Transverse colon (tissue), 4 donors: ENCODE data around the gene RAB6B. TPM values are rescaled to one million over a fixed set of nuclear protein-coding genes. Genes with fewer than 3 reads are reported as not detected.

Experiments
- DNase-seq: peaks from one replicate; pipeline ENCODE4 v3.0.0-alpha.2; 2019
- H3K27ac ChIP-seq, 4 donors: fragments of 200-600 bp; sonication (generic); 2 replicates each; pipeline ENCODE4 v1.5.1; 2016 to 2018; ENCODE audit warnings: inconsistent platforms in 4 of 4
- H3K27me3 ChIP-seq: fragments of 200-600 bp; sonication (generic); 2 replicates; pipeline ENCODE4 v1.5.1; 2017; ENCODE audit warnings: inconsistent platforms
- H3K36me3 ChIP-seq, 4 donors: fragments of 200-600 bp; sonication (generic); 2 replicates each; pipeline ENCODE4 v1.5.1; 2017 to 2019; ENCODE audit warnings: inconsistent platforms in 4 of 4
- H3K4me1 ChIP-seq, 4 donors: fragments of 200-600 bp; sonication (generic); 2 replicates each; pipeline ENCODE4 v1.5.1; 2017 to 2020; ENCODE audit warnings: inconsistent platforms in 4 of 4
- H3K4me3 ChIP-seq, 4 donors: fragments of 200-600 bp; sonication (generic); 1 replicate in 1 of 4; 2 replicates in 3 of 4; pipeline versions ENCODE4 v1.5.1 to v1.6.1; 2017 to 2019; ENCODE audit warnings: inconsistent platforms in 4 of 4
- H3K9me3 ChIP-seq, 2 donors: fragments of 200-600 bp; sonication (generic); 2 replicates each; pipeline ENCODE4 v1.5.1; 2017 to 2019; ENCODE audit warnings: inconsistent platforms in 2 of 2
- EP300 ChIP-seq: sonication (generic); formaldehyde crosslinking; IDR thresholded peaks from one replicate; pipeline ENCODE4 v1.6.1; 2017; ENCODE audit warnings: antibody characterized with exemption, low read depth
- POLR2A ChIP-seq: fragments of 450-650 bp; IDR thresholded peaks from one replicate; pipeline ENCODE4 v1.6.1; 2016; ENCODE audit warnings: antibody characterized with exemption, mild to moderate bottlenecking, moderate library complexity
- POLR2AphosphoS5 ChIP-seq, 3 donors: sonication (generic); formaldehyde crosslinking; IDR thresholded peaks; one replicate each; pipeline ENCODE4 v1.6.1; 2016; ENCODE audit warnings: antibody characterized with exemption in 3 of 3
- WGBS, 2 donors: methylation state at CpG; one replicate each; pipeline ENCODE4 v1.1.5; 2018; ENCODE audit warnings: low coverage in 1 of 2; 5-methylcytosine and 5-hydroxymethylcytosine counted together
- in situ Hi-C, 4 donors: fragments of 200-750 bp; cut with MboI; loops; one replicate each; pipeline versions ENCODE4 v1.15.0 to v1.15.1; 2017; ENCODE audit warnings: low sequenced_read_pairs in 3 of 4, low pct_ligation_motif_present in 1 of 4, low pct_unique_long_range_greater_than_20kb in 1 of 4
- intact Hi-C: fragments of 100-400 bp; cut with DNase I; formaldehyde crosslinking; loops from one replicate; pipeline ENCODE4 v1.15.1; 2023; ENCODE audit warnings: low total_unique reads
- total RNA-seq, 4 donors: library from RNA; depleted of rRNA; stranded (reverse); fragments of >200 nt; gene quantifications; one replicate each; pipeline ENCODE4 v1.1.0, GENCODE V29; 2016
- TF ChIP-seq, protein P1 (sequence below), 5 experiments: fragments of 200-600 bp in 3 of 5; fragments of 450-650 bp in 2 of 5; sonication (generic) in 3 of 5; IDR thresholded peaks; 1 replicate in 2 of 5; 2 replicates in 3 of 5; pipeline ENCODE4 v1.5.1; 2016 to 2017; ENCODE audit warnings: antibody characterized with exemption in 5 of 5, inconsistent platforms in 3 of 5, mild to moderate bottlenecking in 2 of 5, moderate library complexity in 1 of 5

Gene RAB6B
- total RNA-seq, 4 donors from 2014 or later = 1.2 to 4.8 (median 2.2) TPM

DNA sequence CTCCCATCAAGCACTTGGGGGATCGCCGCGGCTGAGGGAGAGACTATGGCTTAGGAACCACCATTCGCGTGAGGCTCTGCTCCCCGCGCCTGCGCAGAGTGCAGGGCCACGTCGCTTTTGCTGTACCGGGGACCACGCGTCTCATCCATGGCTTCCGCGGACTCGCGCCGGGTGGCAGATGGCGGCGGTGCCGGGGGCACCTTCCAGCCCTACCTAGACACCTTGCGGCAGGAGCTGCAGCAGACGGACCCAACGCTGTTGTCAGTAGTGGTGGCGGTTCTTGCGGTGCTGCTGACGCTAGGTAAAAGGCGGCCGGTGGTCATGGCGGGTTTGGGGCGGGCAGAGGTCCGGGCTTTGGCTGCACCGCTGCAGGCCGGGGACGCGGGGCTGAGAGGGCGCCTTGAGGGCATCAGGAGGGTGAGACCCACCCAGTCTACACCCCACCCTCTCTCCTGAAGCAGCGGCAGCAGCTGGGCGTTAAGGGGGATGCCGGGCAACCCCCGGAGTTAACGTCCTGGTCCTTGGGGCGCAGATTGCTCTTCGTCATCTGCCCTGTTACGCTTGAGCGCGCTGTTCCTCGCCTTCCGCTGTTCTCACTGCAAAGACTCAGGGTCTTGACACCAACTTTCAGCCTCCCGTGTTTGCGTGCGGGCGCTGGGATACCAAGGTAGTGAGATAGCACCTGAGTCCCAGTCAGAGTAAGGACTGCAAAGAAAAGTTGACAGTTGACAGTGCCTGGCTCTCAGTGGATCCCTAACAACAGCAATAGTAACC is 89.8 kb downstream of the RAB6B start, which contains the start of gene SRPRB:
Gene SRPRB (plus strand): TSS at position 114 of the 774 bp plus-strand sequence. CDS start 34 bp downstream, at position 148.
- peak within 1 kb of the TSS; percentile 50 to 97 (median 88) for H3K4me3 ChIP-seq
- TF ChIP-seq POLR2A (peak; percentile 73), POLR2AphosphoS5 (IDR thresholded peaks at IDR 0.05) (peak; percentile 81 to 87 (median 83))
- TF ChIP-seq, protein P1, sequence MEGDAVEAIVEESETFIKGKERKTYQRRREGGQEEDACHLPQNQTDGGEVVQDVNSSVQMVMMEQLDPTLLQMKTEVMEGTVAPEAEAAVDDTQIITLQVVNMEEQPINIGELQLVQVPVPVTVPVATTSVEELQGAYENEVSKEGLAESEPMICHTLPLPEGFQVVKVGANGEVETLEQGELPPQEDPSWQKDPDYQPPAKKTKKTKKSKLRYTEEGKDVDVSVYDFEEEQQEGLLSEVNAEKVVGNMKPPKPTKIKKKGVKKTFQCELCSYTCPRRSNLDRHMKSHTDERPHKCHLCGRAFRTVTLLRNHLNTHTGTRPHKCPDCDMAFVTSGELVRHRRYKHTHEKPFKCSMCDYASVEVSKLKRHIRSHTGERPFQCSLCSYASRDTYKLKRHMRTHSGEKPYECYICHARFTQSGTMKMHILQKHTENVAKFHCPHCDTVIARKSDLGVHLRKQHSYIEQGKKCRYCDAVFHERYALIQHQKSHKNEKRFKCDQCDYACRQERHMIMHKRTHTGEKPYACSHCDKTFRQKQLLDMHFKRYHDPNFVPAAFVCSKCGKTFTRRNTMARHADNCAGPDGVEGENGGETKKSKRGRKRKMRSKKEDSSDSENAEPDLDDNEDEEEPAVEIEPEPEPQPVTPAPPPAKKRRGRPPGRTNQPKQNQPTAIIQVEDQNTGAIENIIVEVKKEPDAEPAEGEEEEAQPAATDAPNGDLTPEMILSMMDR (IDR thresholded peaks at IDR 0.05) = no peak
- WGBS, 2 donors = 1% methylated on average over 37 of the region's 53 CpGs; no CpG with 5 or more reads in 1 of the 2 donors
- peaks cover 0 to 4% (median 0%) of the 10 kb centered on the region in 4 donors for H3K36me3 ChIP-seq
- no peaks in the 10 kb centered on the region for H3K9me3 ChIP-seq
- peak; percentile 95 for DNase-seq
- H3K4me1 ChIP-seq = peaks cover 0 to 15% (median 8%) of the 10 kb centered on the region in 4 donors
- peak within 1 kb of the TSS; percentile 80 to 88 (median 84) for H3K27ac ChIP-seq
- H3K27me3 ChIP-seq = no peaks in the 10 kb centered on the region
- in situ Hi-C loops = no loop called here
- intact Hi-C loops = no loop called here

DNA sequence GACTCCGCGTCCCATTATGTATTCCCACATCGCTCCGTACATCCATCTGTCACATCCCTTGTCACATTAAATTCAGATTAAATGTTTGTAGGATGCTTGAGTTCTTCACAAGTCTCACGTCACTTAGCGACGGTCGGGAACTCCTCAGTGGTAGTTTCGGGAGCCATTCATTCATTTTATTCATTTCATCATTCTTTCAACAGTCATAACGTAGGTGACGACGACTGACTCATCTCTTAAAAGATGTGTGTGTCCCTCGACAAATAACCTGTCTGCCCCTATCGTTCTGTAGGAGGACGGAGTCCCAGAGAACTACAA is 90.3 kb downstream of the RAB6B start:
- 16% methylated on average over 15 of the region's 15 CpGs; no CpG with 5 or more reads in 1 of the 2 donors for WGBS, 2 donors
- Histone ChIP-seq H3K4me3 (peak overlapping the region in 3 of 4 donors; percentile 87 to 97 (median 90)), H3K27ac (peak overlapping the region in 3 of 4 donors; percentile 80 to 84 (median 83)), H3K4me1 (peaks cover 0 to 15% (median 8%) of the 10 kb centered on the region in 4 donors), H3K36me3 (peaks cover 0 to 4% (median 0%) of the 10 kb centered on the region in 4 donors), H3K27me3 (no peaks in the 10 kb centered on the region), H3K9me3 (no peaks in the 10 kb centered on the region)
- TF ChIP-seq POLR2AphosphoS5 (IDR thresholded peaks at IDR 0.05) = no peak
- TF ChIP-seq, protein P1 (IDR thresholded peaks at IDR 0.05) = no peak
- no peak for TF ChIP-seq POLR2A
- no peak for TF ChIP-seq EP300
- in situ Hi-C loops = no loop called here
- intact Hi-C loops = no loop called here
- no peak for DNase-seq

DNA sequence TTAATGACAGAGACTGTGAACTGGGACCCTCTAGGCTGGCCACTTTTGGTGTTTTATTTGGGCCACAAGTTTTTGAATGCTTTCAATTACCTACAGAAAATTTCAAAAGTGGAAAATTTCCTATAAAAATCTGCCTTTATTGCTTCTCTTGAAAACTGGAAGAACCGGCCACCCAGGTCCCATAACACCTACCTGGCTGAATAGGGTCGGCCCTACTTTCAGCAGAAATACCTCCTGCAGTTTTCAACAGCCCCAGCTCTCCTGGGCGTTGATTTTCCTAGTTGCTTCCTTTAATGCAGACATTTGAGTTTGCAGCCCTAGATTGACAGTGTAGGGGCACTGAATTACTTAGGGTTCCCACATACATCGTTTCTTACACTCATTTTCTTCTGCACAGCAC is 90.8 kb downstream of the RAB6B start:
- Histone ChIP-seq H3K27me3 (no peaks in the 10 kb centered on the region), H3K4me1 (peaks cover 0 to 15% (median 8%) of the 10 kb centered on the region in 4 donors), H3K36me3 (peaks cover 0 to 2% (median 0%) of the 10 kb centered on the region in 4 donors), H3K4me3 (peak overlapping the region in 1 of 4 donors; percentile 97), H3K9me3 (no peaks in the 10 kb centered on the region), H3K27ac (no peak overlapping the region)
- intact Hi-C loops (no loop called here), in situ Hi-C loops (no loop called here)
- DNase-seq = no peak
- 59 to 80% methylated on average over 1 to 4 of the region's 4 CpGs for WGBS, 2 donors
- TF ChIP-seq, protein P1 (IDR thresholded peaks at IDR 0.05) = no peak

DNA sequence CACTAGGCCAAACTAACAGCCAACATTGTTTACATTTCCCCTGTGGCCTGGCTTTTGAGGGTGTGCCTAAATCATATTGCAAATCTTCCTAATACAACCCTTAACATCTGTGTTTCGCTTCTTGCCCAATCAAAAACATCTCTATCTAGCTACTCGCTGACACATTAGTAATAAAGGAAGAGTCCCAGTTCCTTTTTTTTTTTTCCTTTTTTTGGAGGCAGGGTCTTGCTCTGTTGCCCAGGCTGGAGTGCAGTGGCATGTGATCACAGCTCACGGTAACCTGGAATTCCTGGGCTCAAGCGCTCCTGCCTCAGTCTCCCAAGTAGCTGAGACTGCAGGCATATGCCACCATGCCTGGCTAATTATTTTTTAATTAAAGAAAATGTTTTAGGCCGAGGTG is 92.2 kb downstream of the RAB6B start:
- peaks cover 0 to 15% (median 8%) of the 10 kb centered on the region in 4 donors for H3K4me1 ChIP-seq
- in situ Hi-C loops (no loop called here), intact Hi-C loops (no loop called here)
- H3K36me3 ChIP-seq = no peaks in the 10 kb centered on the region
- H3K27me3 ChIP-seq = peaks cover 4% of the 10 kb centered on the region
- DNase-seq = no peak
- WGBS, 2 donors = 65 to 87% methylated on average over 3 to 5 of the region's 5 CpGs
- TF ChIP-seq POLR2AphosphoS5 (IDR thresholded peaks at IDR 0.05) (no peak), POLR2A (no peak), EP300 (no peak)
- TF ChIP-seq, protein P1 (IDR thresholded peaks at IDR 0.05) = no peak
- no peak overlapping the region for H3K27ac ChIP-seq
- H3K4me3 ChIP-seq = no peak overlapping the region
- no peaks in the 10 kb centered on the region for H3K9me3 ChIP-seq
